Stimulated activated CD4-positive, alpha-beta T cell treated with anti-CD3 and anti-CD28 coated beads, Interleukin-4, amount 100 ng/mL, for 4 hours (primary cell): ENCODE results near the gene OR2A42.
"Not testable (repeated sequence)": the region's sequence is repeated elsewhere in the genome, so short reads cannot be mapped to it uniquely, and the experiment has no call there.

Experiments
- DNase-seq, 2 experiments: peaks; one replicate each; pipeline ENCODE4 v3.0.0-alpha.2; 2020

Gene OR2A42

GRCh38 chr7:144239365-144239764, at the start of gene OR2A42:
Gene OR2A42, minus strand, starts transcription at chr7:144239605. Its CDS starts 6,762 bp downstream, at chr7:144232843.
- not testable (repeated sequence) for DNase-seq

- DNase-seq: not testable (repeated sequence)
Measured at GRCh38 chr7:144287171-144287784, 47.9 kb upstream of the OR2A42 start.

- not testable (repeated sequence) for DNase-seq
Measured at GRCh38 chr7:144283716-144284115, 44.3 kb upstream of the OR2A42 start.

- DNase-seq: not testable (repeated sequence)
Measured at GRCh38 chr7:144282490-144282889, 43.1 kb upstream of the OR2A42 start.

- not testable (repeated sequence) for DNase-seq
Measured at GRCh38 chr7:144281981-144282380, 42.6 kb upstream of the OR2A42 start.

GRCh38 chr7:144280010-144280409, 40.6 kb upstream of the OR2A42 start:
- not testable (repeated sequence) for DNase-seq

GRCh38 chr7:144275281-144275680, 35.9 kb upstream of the OR2A42 start:
- DNase-seq: not testable (repeated sequence)

- not testable (repeated sequence) for DNase-seq
Measured at GRCh38 chr7:144269188-144269587, 29.8 kb upstream of the OR2A42 start, which contains the start of gene CTAGE8. Gene CTAGE8, minus strand, starts transcription at chr7:144269288. Its CDS starts 38 bp downstream, at chr7:144269250.

- not testable (repeated sequence) for DNase-seq
Measured at GRCh38 chr7:144264692-144265091, 25.3 kb upstream of the OR2A42 start, which contains the start of gene OR2A7. Gene OR2A7, minus strand, starts transcription at chr7:144264792. Its CDS starts 5,164 bp downstream, at chr7:144259628.

- DNase-seq: not testable (repeated sequence)
Measured at GRCh38 chr7:144262128-144262527, 22.7 kb upstream of the OR2A42 start.

- DNase-seq: not testable (repeated sequence)
Measured at GRCh38 chr7:144259067-144259466, 19.7 kb upstream of the OR2A42 start.

- DNase-seq: no peak
Measured at GRCh38 chr7:144256112-144256511, 16.7 kb upstream of the OR2A42 start.

- DNase-seq: no peak
Measured at GRCh38 chr7:144255471-144255897, 16.1 kb upstream of the OR2A42 start.

- DNase-seq: not testable (repeated sequence)
Measured at GRCh38 chr7:144252307-144252706, 12.9 kb upstream of the OR2A42 start.

- DNase-seq: not testable (repeated sequence)
Measured at GRCh38 chr7:144247674-144248330, 8.4 kb upstream of the OR2A42 start.

- not testable (repeated sequence) for DNase-seq
Measured at GRCh38 chr7:144246967-144247366, 7.6 kb upstream of the OR2A42 start.

- not testable (repeated sequence) for DNase-seq
Measured at GRCh38 chr7:144245372-144245771, 6.0 kb upstream of the OR2A42 start.

- DNase-seq: not testable (repeated sequence)
Measured at GRCh38 chr7:144238530-144239082, 799 bp downstream of the OR2A42 start.

GRCh38 chr7:144233039-144233438, 6.4 kb downstream of the OR2A42 start:
- DNase-seq: not testable (repeated sequence)

GRCh38 chr7:144231027-144231426, 8.4 kb downstream of the OR2A42 start:
- DNase-seq: not testable (repeated sequence)

GRCh38 chr7:144228810-144229209, 10.6 kb downstream of the OR2A42 start:
- DNase-seq: peak in 1 of 2 experiments; percentile 0

GRCh38 chr7:144226866-144227265, 12.5 kb downstream of the OR2A42 start:
- DNase-seq: not testable (repeated sequence)

GRCh38 chr7:144223675-144224074, 15.7 kb downstream of the OR2A42 start:
- DNase-seq: not testable (repeated sequence)

- DNase-seq: not testable (repeated sequence)
Measured at GRCh38 chr7:144220531-144220930, 18.9 kb downstream of the OR2A42 start.
